Measurements from ENCODE around the gene WNT2.

WNT2 gene

GRCh38 chr7:117237646-117238045, 85.2 kb downstream of the WNT2 start:
- no peak for TF ChIP-seq CTCF (IDR thresholded peaks at IDR 0.05; ENCODE audit: control insufficient read depth, insufficient read depth, low read depth, low read length, missing control alignments)
- no peak overlapping the region for H3K4me3 ChIP-seq (ENCODE audit: control insufficient read depth, low read depth, low read length)
- DNase-seq (ENCODE audit: low read depth) = no peak

DNA sequence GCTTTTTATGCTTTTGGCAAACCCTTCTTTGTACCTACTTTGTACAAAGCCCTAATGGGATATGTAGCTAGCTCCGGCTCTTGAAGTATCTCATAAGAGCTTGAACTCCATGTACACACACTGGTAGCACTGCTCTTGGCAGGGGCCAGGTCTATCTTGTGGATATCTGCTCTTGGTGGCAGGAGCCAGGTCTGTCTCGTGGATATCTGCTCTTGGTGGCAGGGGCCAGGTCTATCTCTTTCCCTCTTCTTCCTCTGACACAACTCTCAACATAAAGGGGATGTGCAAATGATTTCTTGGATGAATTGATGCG, 91.9 kb downstream of the WNT2 start:
- no peak for TF ChIP-seq CTCF (IDR thresholded peaks at IDR 0.05; ENCODE audit: control insufficient read depth, insufficient read depth, low read depth, low read length, missing control alignments)
- DNase-seq (ENCODE audit: low read depth) = no peak
- H3K4me3 ChIP-seq (ENCODE audit: control insufficient read depth, low read depth, low read length) = no peak overlapping the region

DNA sequence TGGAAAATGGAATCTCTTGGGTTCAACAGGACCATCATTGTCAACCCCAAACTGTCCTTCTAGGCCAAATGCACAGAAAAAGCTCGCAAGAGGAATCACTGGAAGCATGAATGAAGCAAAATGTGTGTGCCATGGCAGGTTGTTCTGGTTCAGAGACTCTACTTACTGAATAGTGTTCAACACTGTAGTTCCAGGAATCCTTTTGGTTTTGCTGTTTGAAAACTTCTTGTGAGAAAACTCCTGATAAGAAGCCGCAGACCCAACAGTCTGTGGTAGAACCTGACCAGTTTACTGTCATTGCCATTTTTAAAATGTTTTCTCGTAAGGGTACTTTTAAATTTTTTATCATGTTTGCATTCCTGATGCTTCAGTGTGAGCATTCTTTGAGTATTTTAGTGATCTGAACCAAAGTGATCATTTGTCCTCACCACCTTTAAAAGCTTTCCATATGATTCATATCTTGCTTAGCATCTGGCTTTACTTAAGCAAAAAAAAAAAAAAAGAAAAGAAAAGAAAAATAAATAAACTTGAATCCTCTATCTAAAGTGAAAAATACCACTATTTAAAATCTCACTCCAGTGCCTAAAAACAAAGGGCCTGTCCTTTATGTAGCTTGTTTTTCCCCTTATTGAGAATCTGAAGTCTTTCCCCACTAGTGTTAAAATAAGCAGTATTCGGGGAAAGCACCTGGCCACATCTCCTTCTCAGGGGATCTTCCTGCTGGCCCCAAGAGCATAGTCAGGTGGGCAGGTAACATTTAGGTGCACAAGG, 92.4 kb downstream of the WNT2 start:
- no peak overlapping the region for H3K4me3 ChIP-seq (ENCODE audit: control insufficient read depth, low read depth, low read length)
- no peak for TF ChIP-seq CTCF (IDR thresholded peaks at IDR 0.05; ENCODE audit: control insufficient read depth, insufficient read depth, low read depth, low read length, missing control alignments)
- DNase-seq (ENCODE audit: low read depth) = peak; percentile 97

DNA sequence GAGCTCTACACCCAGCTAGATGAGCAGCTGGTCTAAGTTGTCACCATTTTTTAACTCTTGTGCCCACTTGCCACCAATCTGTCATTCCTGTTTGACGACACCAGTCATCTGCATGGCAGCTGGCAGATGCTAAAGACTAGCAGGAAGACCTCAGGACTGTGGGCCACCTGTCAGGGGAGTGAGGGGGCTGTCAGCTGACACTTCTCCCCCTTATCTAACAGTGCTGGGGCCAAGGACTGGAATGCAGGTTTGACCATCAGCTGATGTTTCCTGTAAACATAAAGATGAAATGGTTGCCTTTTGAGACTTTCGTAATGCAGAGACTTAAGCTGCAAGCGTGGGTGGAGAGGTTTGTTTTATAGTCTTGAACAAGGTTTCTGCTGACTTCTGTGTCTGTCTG, 93.5 kb downstream of the WNT2 start:
- H3K4me3 ChIP-seq (ENCODE audit: control insufficient read depth, low read depth, low read length) = no peak overlapping the region
- TF ChIP-seq CTCF (IDR thresholded peaks at IDR 0.05; ENCODE audit: control insufficient read depth, insufficient read depth, low read depth, low read length, missing control alignments) = no peak
- no peak for DNase-seq (ENCODE audit: low read depth)

DNA sequence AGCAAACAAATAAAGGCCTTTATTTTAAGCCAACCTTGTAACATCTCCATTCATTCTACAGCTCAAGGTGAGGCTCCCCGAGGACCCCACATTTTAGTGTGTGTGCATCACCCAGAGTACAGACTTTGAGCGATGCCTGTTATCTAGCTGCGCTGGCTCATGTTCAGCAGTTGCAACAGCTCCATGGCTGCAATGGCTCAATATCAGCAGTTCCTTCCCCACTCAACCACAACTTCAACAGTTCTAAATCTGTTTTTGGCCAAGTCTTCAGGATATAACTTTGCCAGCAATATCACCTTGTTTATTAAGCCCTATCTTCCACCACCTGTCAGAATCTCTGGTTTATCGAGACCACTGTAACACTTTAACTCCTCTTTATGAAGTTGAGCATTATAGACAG, 95.8 kb downstream of the WNT2 start:
- no peak for DNase-seq (ENCODE audit: low read depth)
- H3K4me3 ChIP-seq (ENCODE audit: control insufficient read depth, low read depth, low read length) = no peak overlapping the region
- no peak for TF ChIP-seq CTCF (IDR thresholded peaks at IDR 0.05; ENCODE audit: control insufficient read depth, insufficient read depth, low read depth, low read length, missing control alignments)

- no peak for TF ChIP-seq CTCF (IDR thresholded peaks at IDR 0.05; ENCODE audit: control insufficient read depth, insufficient read depth, low read depth, low read length, missing control alignments)
- no peak for DNase-seq (ENCODE audit: low read depth)
- no peak overlapping the region for H3K4me3 ChIP-seq (ENCODE audit: control insufficient read depth, low read depth, low read length)
Observed at GRCh38 chr7:117225536-117225935, 97.3 kb downstream of the WNT2 start.

All from AG09309 (cell line).